Left colon (tissue), 2 donors: ENCODE measurements around the gene TNIK. TPM values are rescaled to one million over a fixed set of nuclear protein-coding genes. Genes with fewer than 3 reads are reported as not detected.

ENCODE experiments used
- microRNA-seq, 2 donors: library from miRNA; unstranded; fragments of <30 nt; microRNA quantifications; one replicate each; pipeline versions ENCODE4 v1.1.0 to v1.2.0, GENCODE V29; 2020
- total RNA-seq, 2 donors: library from RNA; stranded (reverse); fragmentation: NEBNext Ultra II Directional; extraction: Animal tissue kit (Norgen Biotek cat#: 25700); gene quantifications; one replicate each; pipeline ENCODE4 v1.2.1, GENCODE V29; 2021
- donor health status: DM: no; HTN: no; CAD: no.
- donor health status: DM: yes; HTN: yes; CAD: no.

The TNIK gene
- total RNA-seq, 2 donors from 2014 or later: 30.5 to 32.1 TPM

Small RNA genes lying within 50 kb of the gene (microRNA-seq; reads per million reads assigned to microRNA genes)
- gene MIR569: 0 reads per million in 2 donors
